Hindlimb muscle (tissue), 1 donor: ENCODE data around the gene GGNBP2. TPM values are rescaled to one million over a fixed set of nuclear protein-coding genes. Genes with fewer than 3 reads are reported as not detected.

Experiments used
- DNase-seq: peaks from one replicate; pipeline ENCODE4 v3.0.0-alpha.2; 2013
- polyA plus RNA-seq: library from polyadenylated mRNA; unstranded; fragments of 120-200 nt; gene quantifications from one replicate; pipeline ENCODE4 v1.2.1, GENCODE V29; 2013; ENCODE audit not compliant: insufficient read length

The GGNBP2 gene
- polyA plus RNA-seq, 1 donor: 62.4 TPM

GRCh38 chr17:36632916-36633771 is 88.4 kb downstream of the GGNBP2 start:
- no peak for DNase-seq

Other genes starting within 250 kb of the GGNBP2 start
- gene TBC1D3G, start 221.0 kb upstream of the GGNBP2 start, polyA plus RNA-seq: not detected
- not detected for gene TBC1D3H, start 156.5 kb upstream of the GGNBP2 start, polyA plus RNA-seq
- 53.9 TPM for gene ZNHIT3, start 58.2 kb upstream of the GGNBP2 start, polyA plus RNA-seq
- 36.4 TPM for gene MYO19, start 10.1 kb upstream of the GGNBP2 start, polyA plus RNA-seq
- 8.0 TPM for gene PIGW, start 9.9 kb upstream of the GGNBP2 start, polyA plus RNA-seq
- gene DHRS11, start 47.0 kb downstream of the GGNBP2 start, polyA plus RNA-seq: 7.0 TPM
- gene MRM1, start 56.7 kb downstream of the GGNBP2 start, polyA plus RNA-seq: 5.0 TPM